Hepatocyte (in vitro differentiated cells): Measurements from ENCODE around the gene PSMB2.

Experiments used
- EZH2 ChIP-seq: fragments of 200-600 bp; sonication (generic); IDR thresholded peaks from 2 replicates; pipeline ENCODE4 v1.6.1; 2016; ENCODE audit warnings: antibody characterized with exemption, mild to moderate bottlenecking, borderline replicate concordance
- EZH2phosphoT487 ChIP-seq: fragments of 200-600 bp; sonication (generic); IDR thresholded peaks from one replicate; pipeline ENCODE4 v1.6.1; 2018; ENCODE audit warnings: antibody characterized with exemption, mild to moderate bottlenecking, low read depth, moderate library complexity; ENCODE audit not compliant: unreplicated experiment, severe bottlenecking
- TF ChIP-seq, protein P1 (sequence below): fragments of 200-600 bp; sonication (generic); IDR thresholded peaks from 2 replicates; pipeline ENCODE4 v1.5.1; 2016; ENCODE audit warnings: antibody characterized with exemption, mild to moderate bottlenecking; ENCODE audit not compliant: poor library complexity

DNA sequence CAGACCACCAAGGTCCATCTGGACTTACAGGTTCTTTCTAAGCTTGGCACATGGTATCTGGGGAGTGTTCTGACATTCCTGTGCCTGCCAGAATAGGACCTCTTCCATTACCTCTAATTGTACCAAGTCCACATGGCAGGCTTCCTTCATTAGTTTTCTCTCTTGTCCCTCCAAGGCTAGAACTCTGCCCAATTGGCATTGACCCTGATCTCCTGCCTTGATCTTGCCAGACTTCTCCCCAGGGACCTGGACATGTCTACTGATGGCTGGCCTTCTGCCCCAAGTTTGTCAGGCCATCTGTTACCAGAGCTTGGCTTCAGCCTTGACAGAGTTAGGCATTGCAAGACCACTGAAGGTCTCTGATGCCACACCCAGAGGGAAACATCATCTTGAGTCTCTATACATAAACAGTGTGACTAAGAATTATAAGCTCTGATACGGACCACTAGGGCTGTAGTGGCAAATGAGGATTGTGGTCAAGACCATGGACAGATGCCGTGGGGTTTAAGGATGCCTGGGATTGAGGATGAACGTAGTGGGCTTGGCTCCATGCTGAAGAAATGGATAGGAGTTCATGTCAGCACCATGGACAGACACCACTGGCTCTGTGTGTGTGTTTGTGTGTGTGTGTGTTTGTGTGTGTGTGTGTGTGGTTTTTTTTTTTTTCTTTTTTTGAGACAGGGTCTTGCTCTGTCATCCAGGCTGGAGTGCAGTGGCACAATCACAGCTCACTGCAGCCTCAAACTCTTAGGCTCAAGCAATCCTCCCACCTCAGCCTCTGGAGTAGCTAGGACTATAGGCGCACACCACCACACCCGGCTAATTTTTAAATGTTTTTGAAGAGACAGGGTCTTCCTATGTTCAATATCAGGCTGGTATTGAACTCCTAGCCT lies 19.5 kb upstream of the PSMB2 start:
- TF ChIP-seq, protein P1, sequence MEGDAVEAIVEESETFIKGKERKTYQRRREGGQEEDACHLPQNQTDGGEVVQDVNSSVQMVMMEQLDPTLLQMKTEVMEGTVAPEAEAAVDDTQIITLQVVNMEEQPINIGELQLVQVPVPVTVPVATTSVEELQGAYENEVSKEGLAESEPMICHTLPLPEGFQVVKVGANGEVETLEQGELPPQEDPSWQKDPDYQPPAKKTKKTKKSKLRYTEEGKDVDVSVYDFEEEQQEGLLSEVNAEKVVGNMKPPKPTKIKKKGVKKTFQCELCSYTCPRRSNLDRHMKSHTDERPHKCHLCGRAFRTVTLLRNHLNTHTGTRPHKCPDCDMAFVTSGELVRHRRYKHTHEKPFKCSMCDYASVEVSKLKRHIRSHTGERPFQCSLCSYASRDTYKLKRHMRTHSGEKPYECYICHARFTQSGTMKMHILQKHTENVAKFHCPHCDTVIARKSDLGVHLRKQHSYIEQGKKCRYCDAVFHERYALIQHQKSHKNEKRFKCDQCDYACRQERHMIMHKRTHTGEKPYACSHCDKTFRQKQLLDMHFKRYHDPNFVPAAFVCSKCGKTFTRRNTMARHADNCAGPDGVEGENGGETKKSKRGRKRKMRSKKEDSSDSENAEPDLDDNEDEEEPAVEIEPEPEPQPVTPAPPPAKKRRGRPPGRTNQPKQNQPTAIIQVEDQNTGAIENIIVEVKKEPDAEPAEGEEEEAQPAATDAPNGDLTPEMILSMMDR, result no peak
- TF ChIP-seq EZH2, result no peak
- TF ChIP-seq EZH2phosphoT487, result no peak
